ENCODE measurements around the gene MSGN1.

Gene MSGN1

GRCh38 chr2:17835516-17835915 is 19.3 kb downstream of the MSGN1 start:
- TF ChIP-seq PATZ1 (CRISPR knock-in tag; IDR thresholded peaks at IDR 0.05; ENCODE audit: borderline replicate concordance) (no peak), PPARA (CRISPR knock-in tag; IDR thresholded peaks at IDR 0.05; ENCODE audit: borderline replicate concordance) (no peak), ARNTL (CRISPR knock-in tag; IDR thresholded peaks at IDR 0.05; ENCODE audit: borderline replicate concordance, low read depth) (no peak), TSHZ2 (CRISPR knock-in tag; IDR thresholded peaks at IDR 0.05) (no peak), RARB (CRISPR knock-in tag; IDR thresholded peaks at IDR 0.05) (no peak), BACH2 (CRISPR knock-in tag; IDR thresholded peaks at IDR 0.05; ENCODE audit: borderline replicate concordance) (no peak)
- no peak for ATAC-seq

- TF ChIP-seq POU6F1 (CRISPR knock-in tag; IDR thresholded peaks at IDR 0.05; ENCODE audit: borderline replicate concordance, low read depth) (no peak), ZNF565 (CRISPR knock-in tag; conservative IDR thresholded peaks at IDR 0.05; ENCODE audit: low read depth) (no peak), RARB (CRISPR knock-in tag; IDR thresholded peaks at IDR 0.05) (no peak), OSR1 (CRISPR knock-in tag; IDR thresholded peaks at IDR 0.05) (no peak), TOX (CRISPR knock-in tag; IDR thresholded peaks at IDR 0.05; ENCODE audit: borderline replicate concordance) (no peak), ZNF8 (CRISPR knock-in tag; IDR thresholded peaks at IDR 0.05) (no peak), ZNF70 (CRISPR knock-in tag; IDR thresholded peaks at IDR 0.05) (no peak), ARNTL (CRISPR knock-in tag; IDR thresholded peaks at IDR 0.05; ENCODE audit: borderline replicate concordance, low read depth) (no peak), SNAI2 (CRISPR knock-in tag; IDR thresholded peaks at IDR 0.05) (no peak), ESRRG (CRISPR knock-in tag; IDR thresholded peaks at IDR 0.05) (no peak), BACH2 (CRISPR knock-in tag; IDR thresholded peaks at IDR 0.05; ENCODE audit: borderline replicate concordance) (no peak), PATZ1 (CRISPR knock-in tag; IDR thresholded peaks at IDR 0.05; ENCODE audit: borderline replicate concordance) (no peak), PPARA (CRISPR knock-in tag; IDR thresholded peaks at IDR 0.05; ENCODE audit: borderline replicate concordance) (no peak)
- no peak for ATAC-seq
These were observed 23.7 kb downstream of the MSGN1 start for GRCh38 chr2:17839959-17840358.

GRCh38 chr2:17843457-17843856 is 27.2 kb downstream of the MSGN1 start:
- TF ChIP-seq RARB (CRISPR knock-in tag; IDR thresholded peaks at IDR 0.05) (no peak), CSRNP3 (CRISPR knock-in tag; IDR thresholded peaks at IDR 0.05) (no peak), TCF4 (CRISPR knock-in tag; IDR thresholded peaks at IDR 0.05; ENCODE audit: borderline replicate concordance) (no peak), TOX (CRISPR knock-in tag; IDR thresholded peaks at IDR 0.05; ENCODE audit: borderline replicate concordance) (no peak)
- no peak for ATAC-seq

- TF ChIP-seq ZC3H10 (CRISPR knock-in tag; IDR thresholded peaks at IDR 0.05) (no peak), PPARA (CRISPR knock-in tag; IDR thresholded peaks at IDR 0.05; ENCODE audit: borderline replicate concordance) (no peak), ESRRG (CRISPR knock-in tag; IDR thresholded peaks at IDR 0.05) (no peak), SNAI2 (CRISPR knock-in tag; IDR thresholded peaks at IDR 0.05) (no peak)
- ATAC-seq: no peak
These were observed 29.5 kb downstream of the MSGN1 start for GRCh38 chr2:17845806-17846205.
